Muscle of leg (tissue), 11 donors: ENCODE results near the gene NCAPG2. TPM values are rescaled to one million over a fixed set of nuclear protein-coding genes. Genes with fewer than 3 reads are reported as not detected.

ENCODE experiments used
- DNase-seq: peaks from one replicate; pipeline ENCODE4 v3.0.0; 2013
- H3K27ac ChIP-seq: one replicate; pipeline ENCODE4 v1.5.1; 2013; ENCODE audit warnings: mild to moderate bottlenecking, low read length, control low read depth
- H3K27me3 ChIP-seq: one replicate; pipeline ENCODE4 v1.6.1; 2013; ENCODE audit warnings: low read length; ENCODE audit not compliant: control insufficient read depth, insufficient read depth
- H3K36me3 ChIP-seq: one replicate; pipeline ENCODE4 v1.6.1; 2013; ENCODE audit warnings: low read length; ENCODE audit not compliant: control insufficient read depth, insufficient read depth
- H3K4me1 ChIP-seq: one replicate; pipeline ENCODE4 v1.6.1; 2013; ENCODE audit warnings: low read length; ENCODE audit not compliant: control insufficient read depth, insufficient read depth
- H3K4me3 ChIP-seq: one replicate; pipeline ENCODE4 v1.5.1; 2013; ENCODE audit warnings: low read length, control low read depth
- H3K9me3 ChIP-seq: replicated peaks from 2 replicates; pipeline ENCODE4 v1.6.1; 2013; ENCODE audit warnings: low read depth, low read length; ENCODE audit not compliant: control insufficient read depth
- WGBS: methylation state at CpG from one replicate; pipeline ENCODE4 v1.1.5; 2013; ENCODE audit warnings: missing lambda C conversion rate; ENCODE audit not compliant: insufficient coverage; 5-methylcytosine and 5-hydroxymethylcytosine counted together
- polyA plus RNA-seq, 8 donors: library from polyadenylated mRNA; unstranded; fragments of 120-200 nt; gene quantifications; one replicate each; pipeline versions ENCODE4 v1.2.1 to v1.2.3, GENCODE V29; 2013; ENCODE audit warnings: inconsistent platforms in 1 of 8, low replicate concordance in 1 of 8; ENCODE audit not compliant: insufficient read length in 8 of 8, insufficient read depth in 1 of 8
- total RNA-seq: library from RNA; stranded (reverse); fragments of 120-200 nt; gene quantifications from one replicate; pipeline ENCODE4 v1.2.4, GENCODE V29; 2013

The NCAPG2 gene
- total and polyA plus RNA-seq, 9 donors = 10.2 to 20.9 (median 15.3) TPM

DNA sequence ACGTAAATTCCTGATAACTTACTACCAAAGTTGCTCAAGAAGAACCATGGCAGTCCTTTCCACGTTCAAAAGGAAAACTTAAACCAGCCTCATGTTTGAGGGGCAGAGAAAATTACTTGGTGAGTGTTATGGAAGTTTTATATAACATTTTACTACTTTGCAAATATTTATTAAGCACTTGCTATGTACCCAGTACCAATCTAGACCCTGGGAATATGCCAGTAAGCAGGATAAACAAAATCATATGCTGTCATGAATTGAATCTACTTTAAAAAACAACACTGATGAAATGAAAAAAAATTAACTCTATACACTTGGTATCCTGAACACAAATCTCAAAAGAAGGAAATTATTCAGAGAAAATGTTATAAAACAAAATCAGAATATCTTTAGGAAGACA lies 46.1 kb downstream of the NCAPG2 start:
- Histone ChIP-seq H3K36me3 (peaks cover 40% of the 10 kb centered on the region), H3K9me3 (no peaks in the 10 kb centered on the region), H3K4me1 (no peaks in the 10 kb centered on the region), H3K27ac (no peak overlapping the region), H3K4me3 (no peak overlapping the region), H3K27me3 (no peaks in the 10 kb centered on the region)
- WGBS = no CpG with 5 or more reads among the region's 2 CpGs
- no peak for DNase-seq

DNA sequence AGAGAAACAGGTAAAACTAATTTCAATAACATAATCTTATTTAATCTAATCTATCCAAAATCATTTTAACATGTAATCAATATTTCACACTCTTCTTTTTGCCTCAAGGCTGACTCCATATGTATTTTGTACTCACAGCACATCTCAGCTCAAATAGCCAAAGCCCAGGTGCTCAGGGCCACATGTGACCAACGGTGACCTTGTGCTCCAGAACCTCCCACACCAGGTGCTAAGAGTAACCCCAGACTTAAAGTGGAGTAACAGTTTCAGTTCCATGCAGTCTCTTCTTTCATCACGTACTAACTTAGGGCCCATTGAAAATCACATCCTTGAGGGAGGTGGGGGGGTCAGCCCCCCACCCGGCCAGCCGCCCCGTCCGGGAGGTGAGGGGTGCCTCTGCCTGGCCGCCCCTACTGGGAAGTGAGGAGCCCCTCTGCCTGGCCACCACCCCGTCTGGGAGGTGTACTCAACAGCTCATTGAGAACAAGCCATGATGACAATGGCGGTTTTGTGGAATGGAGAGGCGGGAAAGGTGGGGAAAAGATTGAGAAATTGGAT lies 47.3 kb downstream of the NCAPG2 start:
- Histone ChIP-seq H3K9me3 (no peaks in the 10 kb centered on the region), H3K36me3 (peaks cover 31% of the 10 kb centered on the region), H3K27me3 (no peaks in the 10 kb centered on the region), H3K4me1 (no peaks in the 10 kb centered on the region), H3K27ac (no peak overlapping the region), H3K4me3 (no peak overlapping the region)
- no CpG with 5 or more reads among the region's 10 CpGs for WGBS
- DNase-seq = no peak

DNA sequence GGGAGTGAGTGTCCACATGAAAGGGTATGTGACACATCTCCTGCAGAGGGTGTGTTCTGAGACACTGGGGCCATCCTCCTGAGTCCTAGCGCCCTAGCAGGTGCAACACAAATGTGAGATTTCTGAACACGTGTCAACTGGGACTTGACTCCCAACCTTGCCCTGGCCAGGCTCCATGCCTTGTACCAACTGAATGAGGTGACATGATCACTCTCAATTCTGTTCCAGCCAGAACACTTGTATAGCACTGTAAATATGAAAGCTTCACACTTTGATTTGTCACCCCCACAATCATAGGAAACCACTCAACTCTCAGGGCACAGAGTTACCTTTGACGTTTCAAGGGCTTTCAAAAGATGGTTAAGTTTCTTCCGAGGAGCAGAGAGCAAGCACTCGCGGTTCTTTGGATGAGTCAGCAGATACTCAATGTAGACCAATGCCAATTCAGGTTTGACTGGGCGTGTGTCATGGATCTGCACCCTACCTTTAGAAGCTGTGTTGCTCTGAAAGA lies 48.6 kb downstream of the NCAPG2 start:
- Histone ChIP-seq H3K4me1 (no peaks in the 10 kb centered on the region), H3K27me3 (no peaks in the 10 kb centered on the region), H3K36me3 (peaks cover 38% of the 10 kb centered on the region), H3K27ac (no peak overlapping the region), H3K4me3 (no peak overlapping the region), H3K9me3 (no peaks in the 10 kb centered on the region)
- no peak for DNase-seq
- WGBS = 88% methylated on average over 7 of the region's 7 CpGs

GRCh38 chr7:158655507-158655906 lies 49.1 kb downstream of the NCAPG2 start:
- Histone ChIP-seq H3K27ac (no peak overlapping the region), H3K4me3 (no peak overlapping the region), H3K36me3 (peaks cover 39% of the 10 kb centered on the region), H3K27me3 (no peaks in the 10 kb centered on the region), H3K9me3 (no peaks in the 10 kb centered on the region), H3K4me1 (no peaks in the 10 kb centered on the region)
- WGBS = 92% methylated on average over 8 of the region's 11 CpGs
- DNase-seq = no peak

- Histone ChIP-seq H3K4me3 (no peak overlapping the region), H3K27ac (no peak overlapping the region), H3K27me3 (no peaks in the 10 kb centered on the region), H3K9me3 (no peaks in the 10 kb centered on the region), H3K36me3 (peaks cover 45% of the 10 kb centered on the region), H3K4me1 (no peaks in the 10 kb centered on the region)
- 63% methylated on average over 11 of the region's 11 CpGs for WGBS
- peak; percentile 9 for DNase-seq
Observed at GRCh38 chr7:158651968-158652565, 52.5 kb downstream of the NCAPG2 start.

DNA sequence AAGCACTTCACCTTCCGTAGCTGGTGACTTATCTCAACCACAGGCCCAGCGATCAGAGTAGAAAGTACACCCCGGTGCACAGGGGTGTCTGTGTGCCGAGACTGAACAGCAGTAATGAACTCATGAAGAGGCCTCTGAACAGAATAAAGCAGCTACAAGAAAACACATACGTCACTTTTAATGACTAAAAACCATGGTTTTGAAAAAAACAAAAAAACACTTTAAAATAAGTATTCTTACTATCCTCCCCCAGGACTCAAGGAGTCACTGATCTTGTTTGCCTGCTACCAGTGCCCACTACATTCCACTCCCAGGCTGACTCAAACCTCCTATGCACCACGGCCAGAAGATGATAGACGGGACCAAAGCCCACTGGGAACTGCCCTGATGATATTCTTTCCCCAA lies 53.8 kb downstream of the NCAPG2 start:
- DNase-seq = no peak
- H3K4me1 ChIP-seq = no peaks in the 10 kb centered on the region
- H3K27me3 ChIP-seq = no peaks in the 10 kb centered on the region
- no peak overlapping the region for H3K4me3 ChIP-seq
- peaks cover 42% of the 10 kb centered on the region for H3K36me3 ChIP-seq
- 87% methylated on average over 5 of the region's 7 CpGs for WGBS
- H3K9me3 ChIP-seq = no peaks in the 10 kb centered on the region
- H3K27ac ChIP-seq = no peak overlapping the region

DNA sequence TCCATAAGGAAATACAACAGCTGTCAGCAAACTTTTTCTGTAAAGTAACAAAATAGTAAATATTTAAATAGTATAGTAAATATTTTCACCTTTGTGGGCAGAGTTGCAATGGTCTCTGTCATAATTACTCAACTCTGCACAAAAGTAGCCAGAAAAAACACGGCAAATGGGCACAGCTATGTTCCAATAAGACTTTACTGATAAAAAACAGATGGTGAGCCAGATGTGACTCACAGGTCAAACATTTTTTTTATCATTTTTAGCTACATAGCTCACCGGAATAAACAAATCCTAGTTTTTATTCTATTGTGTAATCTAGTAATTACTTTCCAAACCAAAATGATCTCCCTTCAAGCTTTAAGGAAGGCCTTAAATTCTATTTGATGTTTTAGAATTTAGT lies 55.3 kb downstream of the NCAPG2 start:
- peak; percentile 36 for DNase-seq
- H3K36me3 ChIP-seq = peaks cover 43% of the 10 kb centered on the region
- WGBS = no CpG with 5 or more reads among the region's 2 CpGs
- H3K4me1 ChIP-seq = no peaks in the 10 kb centered on the region
- H3K27me3 ChIP-seq = no peaks in the 10 kb centered on the region
- H3K27ac ChIP-seq = no peak overlapping the region
- H3K4me3 ChIP-seq = no peak overlapping the region
- H3K9me3 ChIP-seq = no peaks in the 10 kb centered on the region

DNA sequence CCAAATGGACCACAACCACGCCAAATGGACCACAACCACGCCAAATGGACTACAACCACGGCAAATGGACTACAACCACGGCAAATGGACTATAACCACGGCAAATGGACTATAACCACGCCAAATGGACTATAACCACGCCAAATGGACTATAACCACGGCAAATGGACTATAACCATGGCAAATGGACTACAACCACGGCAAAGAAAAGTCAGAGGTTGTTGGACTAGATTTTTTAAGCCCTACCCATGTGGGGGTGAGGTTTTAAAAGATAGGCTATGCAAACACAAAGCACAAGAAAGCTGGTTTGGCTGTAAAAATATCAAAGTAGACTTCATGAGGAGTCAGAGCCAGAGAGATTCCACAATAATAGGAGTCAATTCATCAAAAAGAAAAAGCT lies 55.8 kb downstream of the NCAPG2 start:
- Histone ChIP-seq H3K36me3 (peaks cover 44% of the 10 kb centered on the region), H3K4me3 (no peak overlapping the region), H3K27ac (no peak overlapping the region), H3K27me3 (no peaks in the 10 kb centered on the region), H3K4me1 (no peaks in the 10 kb centered on the region), H3K9me3 (no peaks in the 10 kb centered on the region)
- 93% methylated on average over 7 of the region's 9 CpGs for WGBS
- DNase-seq = no peak

- H3K27ac ChIP-seq = no peak overlapping the region
- no peaks in the 10 kb centered on the region for H3K4me1 ChIP-seq
- no peak for DNase-seq
- no peaks in the 10 kb centered on the region for H3K9me3 ChIP-seq
- H3K36me3 ChIP-seq = peaks cover 50% of the 10 kb centered on the region
- H3K4me3 ChIP-seq = no peak overlapping the region
- no peaks in the 10 kb centered on the region for H3K27me3 ChIP-seq
- no CpG with 5 or more reads among the region's 7 CpGs for WGBS
Observed at GRCh38 chr7:158648168-158648567, 56.4 kb downstream of the NCAPG2 start.

GRCh38 chr7:158647475-158647792 lies 57.2 kb downstream of the NCAPG2 start:
- Histone ChIP-seq H3K4me3 (no peak overlapping the region), H3K36me3 (peaks cover 51% of the 10 kb centered on the region), H3K27me3 (no peaks in the 10 kb centered on the region), H3K27ac (no peak overlapping the region), H3K4me1 (no peaks in the 10 kb centered on the region), H3K9me3 (no peaks in the 10 kb centered on the region)
- DNase-seq = no peak
- 94% methylated on average over 2 of the region's 2 CpGs for WGBS
